PC-9 (cell line): Measurements from ENCODE around the gene PCED1A.

Experiments used
- EZH2 ChIP-seq: fragments of 200-600 bp; sonication (generic); IDR thresholded peaks from 2 replicates; pipeline ENCODE4 v1.8.0; 2017; ENCODE audit warnings: antibody characterized with exemption, low read depth
- TF ChIP-seq, protein P1 (sequence below): fragments of 200-600 bp; sonication (generic); conservative IDR thresholded peaks from 2 replicates; pipeline ENCODE4 v1.6.1; 2017; ENCODE audit warnings: mixed run types, antibody characterized with exemption, mild to moderate bottlenecking, moderate library complexity

GRCh38 chr20:2798814-2799213, 41.6 kb downstream of the PCED1A start:
- TF ChIP-seq EZH2, result no peak
- TF ChIP-seq, protein P1, sequence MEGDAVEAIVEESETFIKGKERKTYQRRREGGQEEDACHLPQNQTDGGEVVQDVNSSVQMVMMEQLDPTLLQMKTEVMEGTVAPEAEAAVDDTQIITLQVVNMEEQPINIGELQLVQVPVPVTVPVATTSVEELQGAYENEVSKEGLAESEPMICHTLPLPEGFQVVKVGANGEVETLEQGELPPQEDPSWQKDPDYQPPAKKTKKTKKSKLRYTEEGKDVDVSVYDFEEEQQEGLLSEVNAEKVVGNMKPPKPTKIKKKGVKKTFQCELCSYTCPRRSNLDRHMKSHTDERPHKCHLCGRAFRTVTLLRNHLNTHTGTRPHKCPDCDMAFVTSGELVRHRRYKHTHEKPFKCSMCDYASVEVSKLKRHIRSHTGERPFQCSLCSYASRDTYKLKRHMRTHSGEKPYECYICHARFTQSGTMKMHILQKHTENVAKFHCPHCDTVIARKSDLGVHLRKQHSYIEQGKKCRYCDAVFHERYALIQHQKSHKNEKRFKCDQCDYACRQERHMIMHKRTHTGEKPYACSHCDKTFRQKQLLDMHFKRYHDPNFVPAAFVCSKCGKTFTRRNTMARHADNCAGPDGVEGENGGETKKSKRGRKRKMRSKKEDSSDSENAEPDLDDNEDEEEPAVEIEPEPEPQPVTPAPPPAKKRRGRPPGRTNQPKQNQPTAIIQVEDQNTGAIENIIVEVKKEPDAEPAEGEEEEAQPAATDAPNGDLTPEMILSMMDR, result no peak
